Measurements from ENCODE around the gene TNRC6B. TPM values are rescaled to one million over a fixed set of nuclear protein-coding genes. Genes with fewer than 3 reads are reported as not detected.

TNRC6B gene
- total and polyA plus RNA-seq, 2 of the 13 experiments (the other 11 are each of a cell fraction or from before 2014, with no cell fraction given) = 8.9 to 13.2 TPM

DNA sequence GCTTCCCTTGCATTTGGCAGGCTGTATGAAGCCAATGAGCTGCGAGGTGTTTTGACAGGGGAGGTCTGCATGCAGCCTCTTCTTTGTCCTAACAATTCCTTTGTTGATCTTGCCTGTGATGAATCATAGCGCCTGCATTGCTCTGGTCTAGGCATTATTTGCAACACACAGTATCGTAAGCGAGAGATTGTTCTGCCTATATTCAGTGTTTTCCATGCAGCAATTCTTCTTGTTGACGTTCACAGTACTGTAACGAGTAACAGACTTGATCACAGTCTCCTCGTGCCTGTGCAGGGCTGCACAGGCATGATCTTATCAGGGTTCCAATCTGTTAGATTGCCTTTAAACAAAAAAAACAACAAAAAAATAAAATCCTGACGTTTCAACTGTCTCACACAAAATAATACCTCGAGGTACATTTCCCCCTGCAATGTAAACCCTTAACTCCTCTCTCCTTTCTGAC is 154.6 kb downstream of the TNRC6B start:
- CTCF ChIA-PET (ENCODE audit: low intra/inter-chr PET ratio, low total read pairs) = no interaction called here
- in situ Hi-C loops (cut with HindIII; ENCODE audit: extremely low pct_ligation_motif_present, low pct_unique_long_range_greater_than_20kb) = no loop called here
- Histone ChIP-seq H3K4me2 (ENCODE audit: low read depth, low read length) (no peak overlapping the region), H3K36me3 (replicated peaks in 1 of 2; ENCODE audit: control insufficient read depth in 1 of 2, insufficient read depth in 2 of 2, low read length in 2 of 2) (peaks cover 0 to 1% of the 10 kb centered on the region in 2 experiments; a peak in 1 of 5 replicates), H3K9me3 (ENCODE audit: low read length) (no peaks in the 10 kb centered on the region), H3K79me2 (ENCODE audit: insufficient read depth, low read length) (no peaks in the 10 kb centered on the region), H4K20me1 (ENCODE audit: insufficient read depth, low read length) (no peaks in the 10 kb centered on the region; the same call in 1 of the 2 replicates), H3K27ac (ENCODE audit: extremely low read length, insufficient read depth, low read length) (no peak overlapping the region), H3K4me1 (ENCODE audit: insufficient read depth, low read length) (no peaks in the 10 kb centered on the region), H3K27me3 (ENCODE audit: control insufficient read depth in 1 of 2, insufficient read depth in 2 of 2, low read length in 2 of 2) (no peaks in the 10 kb centered on the region), H2AFZ (ENCODE audit: low read length) (no peak overlapping the region), H3K4me3 (replicated peaks in 1 of 3; ENCODE audit: insufficient read depth in 1 of 3, low read depth in 2 of 3, low read length in 3 of 3) (no peak overlapping the region), H3K9ac (ENCODE audit: insufficient read depth, low read depth, low read length) (no peak overlapping the region)
- 92% methylated on average over 9 of the region's 9 CpGs for WGBS (ENCODE audit: low lambda C conversion rate)
- no peak for ATAC-seq
- POLR2A ChIA-PET = no interaction called here
- no peak for DNase-seq (ENCODE audit: low spot score)
- BruUV-seq (replicated peaks) = no TSS peak
- TF ChIP-seq TP53 (CRISPR knock-in tag; conservative IDR thresholded peaks at IDR 0.05) = no peak
- TF ChIP-seq ZNF891 (CRISPR knock-in tag; IDR thresholded peaks at IDR 0.05) = no peak
- TF ChIP-seq ATF4 (CRISPR knock-in tag; IDR thresholded peaks at IDR 0.05) = no peak
- TF ChIP-seq TRIM22 (IDR thresholded peaks at IDR 0.05) = no peak
- TF ChIP-seq, protein P1, sequence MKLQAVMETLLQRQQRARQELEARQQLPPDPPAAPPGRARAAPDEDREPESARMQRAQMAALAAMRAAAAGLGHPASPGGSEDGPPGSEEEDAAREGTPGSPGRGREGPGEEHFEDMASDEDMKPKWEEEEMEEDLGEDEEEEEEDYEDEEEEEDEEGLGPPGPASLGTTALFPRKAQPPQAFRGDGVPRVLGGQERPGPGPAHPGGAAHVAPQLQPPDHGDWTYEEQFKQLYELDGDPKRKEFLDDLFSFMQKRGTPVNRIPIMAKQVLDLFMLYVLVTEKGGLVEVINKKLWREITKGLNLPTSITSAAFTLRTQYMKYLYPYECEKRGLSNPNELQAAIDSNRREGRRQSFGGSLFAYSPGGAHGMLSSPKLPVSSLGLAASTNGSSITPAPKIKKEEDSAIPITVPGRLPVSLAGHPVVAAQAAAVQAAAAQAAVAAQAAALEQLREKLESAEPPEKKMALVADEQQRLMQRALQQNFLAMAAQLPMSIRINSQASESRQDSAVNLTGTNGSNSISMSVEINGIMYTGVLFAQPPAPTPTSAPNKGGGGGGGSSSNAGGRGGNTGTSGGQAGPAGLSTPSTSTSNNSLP (IDR thresholded peaks at IDR 0.05; ENCODE audit: low read depth, low read length) = no peak
- no peak for TF ChIP-seq ONECUT2 (CRISPR knock-in tag; IDR thresholded peaks at IDR 0.05)
- no peak for TF ChIP-seq ZNF761 (CRISPR knock-in tag; conservative IDR thresholded peaks at IDR 0.05)
- TF ChIP-seq, protein P2, sequence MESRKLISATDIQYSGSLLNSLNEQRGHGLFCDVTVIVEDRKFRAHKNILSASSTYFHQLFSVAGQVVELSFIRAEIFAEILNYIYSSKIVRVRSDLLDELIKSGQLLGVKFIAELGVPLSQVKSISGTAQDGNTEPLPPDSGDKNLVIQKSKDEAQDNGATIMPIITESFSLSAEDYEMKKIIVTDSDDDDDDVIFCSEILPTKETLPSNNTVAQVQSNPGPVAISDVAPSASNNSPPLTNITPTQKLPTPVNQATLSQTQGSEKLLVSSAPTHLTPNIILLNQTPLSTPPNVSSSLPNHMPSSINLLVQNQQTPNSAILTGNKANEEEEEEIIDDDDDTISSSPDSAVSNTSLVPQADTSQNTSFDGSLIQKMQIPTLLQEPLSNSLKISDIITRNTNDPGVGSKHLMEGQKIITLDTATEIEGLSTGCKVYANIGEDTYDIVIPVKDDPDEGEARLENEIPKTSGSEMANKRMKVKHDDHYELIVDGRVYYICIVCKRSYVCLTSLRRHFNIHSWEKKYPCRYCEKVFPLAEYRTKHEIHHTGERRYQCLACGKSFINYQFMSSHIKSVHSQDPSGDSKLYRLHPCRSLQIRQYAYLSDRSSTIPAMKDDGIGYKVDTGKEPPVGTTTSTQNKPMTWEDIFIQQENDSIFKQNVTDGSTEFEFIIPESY (CRISPR knock-in tag; IDR thresholded peaks at IDR 0.05) = no peak
- FAIRE-seq = no peak
- intact Hi-C loops (cut with micrococcal nuclease; ENCODE audit: unreplicated experiment) = no loop called here
